Measurements from ENCODE around the gene MICAL3.

DNA sequence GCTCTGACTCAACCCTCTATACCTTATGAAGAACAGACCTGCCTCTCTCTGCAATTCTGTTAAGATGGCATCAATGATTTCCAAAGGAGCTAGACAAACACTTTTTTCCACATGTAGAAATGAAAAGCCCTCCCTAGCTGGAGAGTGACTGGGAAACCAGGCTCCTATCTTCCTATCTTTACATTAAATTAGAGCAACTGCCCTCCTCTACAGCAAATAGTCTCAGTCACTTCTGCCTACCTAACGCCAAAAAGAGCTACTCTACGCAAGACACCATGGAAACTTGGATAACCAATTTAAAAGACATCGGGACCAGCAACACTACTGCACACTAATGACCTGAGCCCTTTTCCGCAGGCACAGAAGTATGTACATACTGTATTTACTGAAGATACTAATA, 84.8 kb downstream of the MICAL3 start:
- TF ChIP-seq EZH2phosphoT487 (IDR thresholded peaks at IDR 0.05; ENCODE audit: insufficient read depth, low read depth) (no peak), EZH2 (IDR thresholded peaks at IDR 0.05; ENCODE audit: insufficient read depth, poor library complexity, severe bottlenecking) (no peak)

Data from GM23248 (cell line).